ENCODE data around the gene WHRN. TPM values are rescaled to one million over a fixed set of nuclear protein-coding genes. Genes with fewer than 3 reads are reported as not detected.

Gene WHRN
- total and polyA plus RNA-seq, 2 donors (not counting 1 experiment from before 2014, with no cell fraction given) = 19.4 to 95.7 TPM

GRCh38 chr9:114503522-114504340, 1.5 kb downstream of the WHRN start:
- peak overlapping the region in 3 of 5 experiments; percentile 65 to 77 (median 68) for H3K4me3 ChIP-seq (ENCODE audit: control extremely low read depth in 1 of 5, extremely low read depth in 1 of 5, insufficient read depth in 1 of 5, low read depth in 2 of 5, low read length in 4 of 5)
- H3K79me2 ChIP-seq (ENCODE audit: control insufficient read depth, insufficient read depth, low read length) = no peaks in the 10 kb centered on the region
- no peaks in the 10 kb centered on the region for H4K20me1 ChIP-seq (ENCODE audit: control insufficient read depth, insufficient read depth, low read length, poor library complexity, severe bottlenecking)
- H3K27ac Mint-ChIP-seq = peak overlapping the region; percentile 59
- intact Hi-C loops (cut with micrococcal nuclease) = loop anchor here (2.0 kb wide), 1 partner anchor 107 kb away; the partner anchor contains the start of gene TMEM268
- no peaks in the 10 kb centered on the region for H3K9me3 Mint-ChIP-seq (ENCODE audit: insufficient read depth)
- ATAC-seq (ENCODE audit: low read depth) (no peak), DNase-seq (no peak)
- H3K4me1 ChIP-seq (ENCODE audit: control insufficient read depth in 2 of 2, insufficient read depth in 2 of 2, low read length in 2 of 2) = peaks cover 29 to 41% of the 10 kb centered on the region in 2 donors
- peak overlapping the region; percentile 65 for H3K9ac ChIP-seq (ENCODE audit: low read length)
- peaks cover 0 to 15% (median 6%) of the 10 kb centered on the region in 4 experiments for H3K27me3 ChIP-seq (replicated peaks in 1 of 4; ENCODE audit: control extremely low read depth in 1 of 4, control insufficient read depth in 3 of 4, insufficient read depth in 4 of 4, low read length in 3 of 4)
- TF ChIP-seq CTCF (IDR thresholded peaks at IDR 0.05) = no peak
- TF ChIP-seq EZH2 (IDR thresholded peaks at IDR 0.05; ENCODE audit: borderline replicate concordance, insufficient read depth, low read depth, low read length, poor library complexity, severe bottlenecking) = no peak
- peak overlapping the region; percentile 75 for H2AFZ ChIP-seq (ENCODE audit: insufficient read depth, low read depth, low read length, poor library complexity, severe bottlenecking)
- H3K36me3 ChIP-seq (replicated peaks in 1 of 2; ENCODE audit: control extremely low read depth in 1 of 2, control insufficient read depth in 1 of 2, extremely low read depth in 1 of 2, insufficient read depth in 2 of 2, low read length in 1 of 2) = no peaks in the 10 kb centered on the region
- peak overlapping the region; percentile 82 for H3K4me3 Mint-ChIP-seq
- peak overlapping the region; percentile 76 for H3K4me2 ChIP-seq (replicated peaks; ENCODE audit: low read depth, low read length, poor library complexity, severe bottlenecking)
- WGBS (ENCODE audit: insufficient coverage) = 83% methylated on average over 17 of the region's 18 CpGs
- ChIA-PET POLR2A (interaction anchor here (0.6 to 1.6 kb wide), 5 partner anchors 19 to 378 kb away, joined by 3 to 6 read pairs (median 6); no protein-coding TSS in a partner anchor), CTCF (interaction anchor here (0.6 to 11.1 kb wide), 14 partner anchors 16 to 165 kb away, joined by 3 to 212 read pairs (median 5); no protein-coding TSS in a partner anchor)
- H3K27me3 Mint-ChIP-seq = peaks cover 13% of the 10 kb centered on the region
- H3K27ac ChIP-seq (ENCODE audit: low read length in 2 of 2) = peak overlapping the region in 1 of 2 donors; percentile 11
- peaks cover 43% of the 10 kb centered on the region for H3K4me1 Mint-ChIP-seq
- peaks cover 0 to 4% (median 0%) of the 10 kb centered on the region in 3 donors for H3K9me3 ChIP-seq (ENCODE audit: control extremely low read depth in 1 of 3, control insufficient read depth in 2 of 3, insufficient read depth in 1 of 3, low read length in 2 of 3)
